ENCODE measurements around the gene CYSLTR2.

DNA sequence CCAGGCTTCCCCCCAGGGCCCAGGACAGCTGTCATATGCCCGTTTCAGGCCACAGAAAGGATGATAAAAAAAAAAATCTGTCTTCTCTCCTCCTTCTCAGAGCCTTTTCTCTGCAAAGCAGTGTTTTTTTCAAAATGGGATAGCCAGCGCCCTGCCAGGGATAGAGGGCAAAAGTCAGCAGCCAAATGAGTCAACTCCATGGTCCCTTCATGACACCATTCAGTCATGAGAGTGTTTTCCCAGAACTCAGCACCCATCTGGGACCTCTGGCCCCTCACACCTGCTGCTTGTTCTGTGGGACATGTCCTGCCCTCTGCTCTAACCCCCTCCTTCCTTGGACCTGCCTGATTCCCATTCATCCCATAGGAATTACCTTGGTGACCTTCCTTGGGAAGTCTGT lies 95.0 kb downstream of the CYSLTR2 start:
- no peak for TF ChIP-seq EZH2phosphoT487 (IDR thresholded peaks at IDR 0.05; ENCODE audit: borderline replicate concordance, low read depth, low read length)
- TF ChIP-seq, protein P1, sequence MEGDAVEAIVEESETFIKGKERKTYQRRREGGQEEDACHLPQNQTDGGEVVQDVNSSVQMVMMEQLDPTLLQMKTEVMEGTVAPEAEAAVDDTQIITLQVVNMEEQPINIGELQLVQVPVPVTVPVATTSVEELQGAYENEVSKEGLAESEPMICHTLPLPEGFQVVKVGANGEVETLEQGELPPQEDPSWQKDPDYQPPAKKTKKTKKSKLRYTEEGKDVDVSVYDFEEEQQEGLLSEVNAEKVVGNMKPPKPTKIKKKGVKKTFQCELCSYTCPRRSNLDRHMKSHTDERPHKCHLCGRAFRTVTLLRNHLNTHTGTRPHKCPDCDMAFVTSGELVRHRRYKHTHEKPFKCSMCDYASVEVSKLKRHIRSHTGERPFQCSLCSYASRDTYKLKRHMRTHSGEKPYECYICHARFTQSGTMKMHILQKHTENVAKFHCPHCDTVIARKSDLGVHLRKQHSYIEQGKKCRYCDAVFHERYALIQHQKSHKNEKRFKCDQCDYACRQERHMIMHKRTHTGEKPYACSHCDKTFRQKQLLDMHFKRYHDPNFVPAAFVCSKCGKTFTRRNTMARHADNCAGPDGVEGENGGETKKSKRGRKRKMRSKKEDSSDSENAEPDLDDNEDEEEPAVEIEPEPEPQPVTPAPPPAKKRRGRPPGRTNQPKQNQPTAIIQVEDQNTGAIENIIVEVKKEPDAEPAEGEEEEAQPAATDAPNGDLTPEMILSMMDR (conservative IDR thresholded peaks at IDR 0.05; ENCODE audit: low read length): no peak
